GM12878 (cell line): ENCODE measurements around the gene UNC45A. TPM values are rescaled to one million over a fixed set of nuclear protein-coding genes. Genes with fewer than 3 reads are reported as not detected.

ENCODE experiments used
- BACH1 ChIP-seq: fragments of 450-650 bp; IDR thresholded peaks from 2 replicates; pipeline ENCODE4 v1.6.1; 2017; ENCODE audit warnings: mild to moderate bottlenecking, borderline replicate concordance
- CBX5 ChIP-seq: sonication (generic); IDR thresholded peaks from 2 replicates; pipeline ENCODE4 v1.6.1; 2016; ENCODE audit warnings: low read depth, moderate library complexity, mild to moderate bottlenecking, inconsistent platforms
- CHD4 ChIP-seq: fragments of 200-600 bp; sonication (generic); IDR thresholded peaks from 2 replicates; pipeline ENCODE4 v1.6.1; 2016; ENCODE audit warnings: mild to moderate bottlenecking
- EZH2 ChIP-seq: IDR thresholded peaks from 2 replicates; pipeline ENCODE4 v1.6.1; 2012; ENCODE audit warnings: low read depth, mild to moderate bottlenecking, control low read depth, inconsistent platforms, low read length, borderline replicate concordance; ENCODE audit not compliant: control insufficient read depth
- HDGF ChIP-seq: fragments of 450-650 bp; IDR thresholded peaks from 2 replicates; pipeline ENCODE4 v1.6.1; 2016; ENCODE audit warnings: antibody characterized with exemption
- IRF4 ChIP-seq: IDR thresholded peaks from 2 replicates; pipeline ENCODE4 v1.6.1; 2011; ENCODE audit warnings: low read depth, low read length
- JUND ChIP-seq: IDR thresholded peaks from 2 replicates; pipeline ENCODE4 v1.6.1; 2012; ENCODE audit warnings: low read depth, mild to moderate bottlenecking, low read length, improper control_type of control experiment, moderate library complexity
- KDM1A ChIP-seq: fragments of 200-600 bp; sonication (generic); IDR thresholded peaks from 2 replicates; pipeline ENCODE4 v1.6.1; 2016; ENCODE audit warnings: borderline replicate concordance
- LARP7 ChIP-seq: fragments of 450-650 bp; IDR thresholded peaks from 2 replicates; pipeline ENCODE4 v1.6.1; 2017; ENCODE audit warnings: mild to moderate bottlenecking
- MTA3 ChIP-seq: IDR thresholded peaks from 2 replicates; pipeline ENCODE4 v1.6.1; 2012; ENCODE audit warnings: low read length, inconsistent platforms, borderline replicate concordance
- MYB ChIP-seq: fragments of 150-350 bp; IDR thresholded peaks from 2 replicates; pipeline ENCODE4 v1.6.1; 2014; ENCODE audit warnings: mild to moderate bottlenecking, low read depth, low read length, borderline replicate concordance
- NFIC ChIP-seq: IDR thresholded peaks from 2 replicates; pipeline ENCODE4 v1.6.1; 2012; ENCODE audit warnings: low read depth, mild to moderate bottlenecking, inconsistent platforms, low read length, moderate library complexity
- NFYA ChIP-seq: IDR thresholded peaks from 2 replicates; pipeline ENCODE4 v1.6.1; 2011; ENCODE audit warnings: low read depth, mild to moderate bottlenecking, low read length, improper control_type of control experiment, borderline replicate concordance
- NR2F1 ChIP-seq: fragments of 450-650 bp; conservative IDR thresholded peaks from 2 replicates; pipeline ENCODE4 v1.6.1; 2017; ENCODE audit warnings: mild to moderate bottlenecking
- RB1 ChIP-seq: fragments of 450-650 bp; formaldehyde crosslinking; IDR thresholded peaks from 2 replicates; pipeline ENCODE4 v1.6.1; 2017; ENCODE audit warnings: mild to moderate bottlenecking, borderline replicate concordance
- RCOR1 ChIP-seq: conservative IDR thresholded peaks from 2 replicates; pipeline ENCODE4 v1.6.1; 2012; ENCODE audit warnings: low read depth, low read length, improper control_type of control experiment
- SREBF1 ChIP-seq: IDR thresholded peaks from 2 replicates; pipeline ENCODE4 v1.6.1; 2012; ENCODE audit warnings: mild to moderate bottlenecking, low read length
- SREBF2 ChIP-seq: IDR thresholded peaks from 2 replicates; pipeline ENCODE4 v1.6.1; 2012; ENCODE audit warnings: mild to moderate bottlenecking, low read length
- SRF ChIP-seq, 2 experiments: IDR thresholded peaks; 2 replicates each; pipeline ENCODE4 v1.6.1; 2011; ENCODE audit warnings: low read depth in 2 of 2, low read length in 2 of 2, mild to moderate bottlenecking in 1 of 2, moderate library complexity in 1 of 2
- STAT3 ChIP-seq: IDR thresholded peaks from 2 replicates; pipeline ENCODE4 v1.6.1; 2011; ENCODE audit warnings: low read depth, low read length, improper control_type of control experiment
- TCF3 ChIP-seq: IDR thresholded peaks from 2 replicates; pipeline ENCODE4 v1.6.1; 2012; ENCODE audit warnings: low read depth, mild to moderate bottlenecking, low read length, borderline replicate concordance; ENCODE audit not compliant: insufficient read depth
- ZNF207 ChIP-seq: fragments of 450-650 bp; IDR thresholded peaks from 2 replicates; pipeline ENCODE4 v1.6.1; 2014; ENCODE audit warnings: antibody characterized with exemption, mild to moderate bottlenecking, borderline replicate concordance
- ZNF384 ChIP-seq: IDR thresholded peaks from 2 replicates; pipeline ENCODE4 v1.6.1; 2012; ENCODE audit warnings: low read depth, mild to moderate bottlenecking, low read length, improper control_type of control experiment, borderline replicate concordance
- polyA plus RNA-seq, 11 experiments: library from polyadenylated mRNA; depleted of rRNA in 4 of 11; unstranded in 6 of 11; stranded (reverse) in 5 of 11; fragments of >200 nt; fragmentation: Nextera tagmentation in 4 of 11; fragmentation: Illumina TruSeq in 1 of 11; extraction: Ambion mirVana in 4 of 11; extraction: Trizol in 1 of 11; gene quantifications; 1 replicate in 1 of 11; 2 replicates in 10 of 11; pipeline versions ENCODE4 v1.2.1 to v1.2.3, GENCODE V29; 2011 to 2016; ENCODE audit warnings: inconsistent platforms in 2 of 11, missing spikeins in 2 of 11, low read depth in 1 of 11
- total RNA-seq, 4 experiments: library from RNA; depleted of rRNA in 3 of 4; stranded (reverse); fragments of >200 nt in 3 of 4; fragmentation: Illumina TruSeq in 1 of 4; extraction: Trizol in 1 of 4; gene quantifications; 2 replicates each; pipeline versions ENCODE4 v1.2.1 to v1.2.3, GENCODE V29; 2013 to 2021
- TF ChIP-seq, protein P1 (sequence below): fragments of 450-650 bp; IDR thresholded peaks from 2 replicates; pipeline ENCODE4 v1.6.1; 2016; ENCODE audit warnings: mild to moderate bottlenecking
- TF ChIP-seq, protein P2 (sequence below): fragments of 450-650 bp; conservative IDR thresholded peaks from 2 replicates; pipeline ENCODE4 v1.6.1; 2017; ENCODE audit warnings: mild to moderate bottlenecking, moderate library complexity
- TF ChIP-seq, protein P3 (sequence below): fragments of 450-650 bp; IDR thresholded peaks from 2 replicates; pipeline ENCODE4 v1.6.1; 2018; ENCODE audit warnings: mild to moderate bottlenecking, low read depth, moderate library complexity; ENCODE audit not compliant: partially characterized antibody

UNC45A gene
- total and polyA plus RNA-seq, 10 of the 15 experiments (the other 5 are each of a cell fraction or from before 2014, with no cell fraction given): 10.3 to 57.8 (median 40.5) TPM

DNA sequence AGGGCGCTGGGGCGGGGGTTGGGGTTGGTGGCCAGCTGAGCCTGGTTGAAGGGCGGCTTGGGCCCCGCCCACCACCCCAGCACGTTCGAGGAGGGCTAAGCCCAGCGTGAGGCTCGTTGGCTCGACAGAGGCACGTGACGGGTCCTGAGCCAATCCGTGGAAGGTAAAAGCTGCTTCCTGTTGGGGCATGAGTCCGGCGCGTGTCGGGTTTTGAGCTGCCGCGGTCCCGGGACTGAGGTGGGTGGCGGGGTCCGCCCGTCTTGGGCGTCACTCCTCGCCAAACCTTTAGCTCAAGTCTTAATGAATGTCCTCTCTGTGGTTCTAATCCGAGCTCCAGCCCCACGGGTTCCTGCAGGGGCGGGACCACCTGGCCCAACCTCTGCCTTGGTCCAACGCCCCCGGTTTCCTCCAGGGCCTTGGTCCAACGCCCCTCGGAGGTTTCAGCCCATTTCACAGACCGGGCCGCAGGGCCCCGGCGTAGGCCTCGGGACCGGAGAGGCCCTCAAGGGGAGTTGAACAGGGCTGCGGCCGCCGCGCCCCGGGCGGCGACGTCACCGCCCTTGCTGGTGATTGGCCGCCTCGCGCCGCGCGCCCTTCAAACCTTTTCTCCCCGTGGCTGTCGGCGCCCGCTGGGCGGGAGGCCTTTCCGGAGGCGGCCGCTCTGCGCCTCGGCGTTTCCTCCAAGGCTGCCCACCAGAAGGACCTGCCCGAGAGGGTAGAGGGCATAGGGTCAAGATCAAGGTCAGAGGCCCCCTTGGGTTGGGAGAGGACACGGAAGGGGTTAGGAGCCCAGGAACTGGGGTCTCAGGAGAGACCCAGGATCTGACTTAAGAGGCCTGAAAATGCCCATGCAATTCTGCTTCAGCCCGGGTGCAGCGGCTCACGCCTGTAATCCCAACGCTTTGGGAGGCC lies 19.9 kb downstream of the UNC45A start, which contains the start of gene RCCD1 (continued):
- no peak for TF ChIP-seq KDM1A
- TF ChIP-seq, protein P1, sequence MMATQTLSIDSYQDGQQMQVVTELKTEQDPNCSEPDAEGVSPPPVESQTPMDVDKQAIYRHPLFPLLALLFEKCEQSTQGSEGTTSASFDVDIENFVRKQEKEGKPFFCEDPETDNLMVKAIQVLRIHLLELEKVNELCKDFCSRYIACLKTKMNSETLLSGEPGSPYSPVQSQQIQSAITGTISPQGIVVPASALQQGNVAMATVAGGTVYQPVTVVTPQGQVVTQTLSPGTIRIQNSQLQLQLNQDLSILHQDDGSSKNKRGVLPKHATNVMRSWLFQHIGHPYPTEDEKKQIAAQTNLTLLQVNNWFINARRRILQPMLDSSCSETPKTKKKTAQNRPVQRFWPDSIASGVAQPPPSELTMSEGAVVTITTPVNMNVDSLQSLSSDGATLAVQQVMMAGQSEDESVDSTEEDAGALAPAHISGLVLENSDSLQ: peak; percentile 45; the same call in 1 of the 2 replicates
- TF ChIP-seq MTA3: no peak; the same call in 1 of the 2 replicates
- no peak for TF ChIP-seq SREBF1
- no peak for TF ChIP-seq JUND
- TF ChIP-seq CBX5: no peak
- peak; percentile 94 for TF ChIP-seq RB1
- no peak for TF ChIP-seq TCF3
- TF ChIP-seq EZH2: no peak
- TF ChIP-seq LARP7: peak; percentile 91
- TF ChIP-seq SREBF2: no peak
- no peak for TF ChIP-seq ZNF384
- TF ChIP-seq, protein P2, sequence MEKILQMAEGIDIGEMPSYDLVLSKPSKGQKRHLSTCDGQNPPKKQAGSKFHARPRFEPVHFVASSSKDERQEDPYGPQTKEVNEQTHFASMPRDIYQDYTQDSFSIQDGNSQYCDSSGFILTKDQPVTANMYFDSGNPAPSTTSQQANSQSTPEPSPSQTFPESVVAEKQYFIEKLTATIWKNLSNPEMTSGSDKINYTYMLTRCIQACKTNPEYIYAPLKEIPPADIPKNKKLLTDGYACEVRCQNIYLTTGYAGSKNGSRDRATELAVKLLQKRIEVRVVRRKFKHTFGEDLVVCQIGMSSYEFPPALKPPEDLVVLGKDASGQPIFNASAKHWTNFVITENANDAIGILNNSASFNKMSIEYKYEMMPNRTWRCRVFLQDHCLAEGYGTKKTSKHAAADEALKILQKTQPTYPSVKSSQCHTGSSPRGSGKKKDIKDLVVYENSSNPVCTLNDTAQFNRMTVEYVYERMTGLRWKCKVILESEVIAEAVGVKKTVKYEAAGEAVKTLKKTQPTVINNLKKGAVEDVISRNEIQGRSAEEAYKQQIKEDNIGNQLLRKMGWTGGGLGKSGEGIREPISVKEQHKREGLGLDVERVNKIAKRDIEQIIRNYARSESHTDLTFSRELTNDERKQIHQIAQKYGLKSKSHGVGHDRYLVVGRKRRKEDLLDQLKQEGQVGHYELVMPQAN: peak; percentile 99
- TF ChIP-seq STAT3: no peak
- TF ChIP-seq, protein P3, sequence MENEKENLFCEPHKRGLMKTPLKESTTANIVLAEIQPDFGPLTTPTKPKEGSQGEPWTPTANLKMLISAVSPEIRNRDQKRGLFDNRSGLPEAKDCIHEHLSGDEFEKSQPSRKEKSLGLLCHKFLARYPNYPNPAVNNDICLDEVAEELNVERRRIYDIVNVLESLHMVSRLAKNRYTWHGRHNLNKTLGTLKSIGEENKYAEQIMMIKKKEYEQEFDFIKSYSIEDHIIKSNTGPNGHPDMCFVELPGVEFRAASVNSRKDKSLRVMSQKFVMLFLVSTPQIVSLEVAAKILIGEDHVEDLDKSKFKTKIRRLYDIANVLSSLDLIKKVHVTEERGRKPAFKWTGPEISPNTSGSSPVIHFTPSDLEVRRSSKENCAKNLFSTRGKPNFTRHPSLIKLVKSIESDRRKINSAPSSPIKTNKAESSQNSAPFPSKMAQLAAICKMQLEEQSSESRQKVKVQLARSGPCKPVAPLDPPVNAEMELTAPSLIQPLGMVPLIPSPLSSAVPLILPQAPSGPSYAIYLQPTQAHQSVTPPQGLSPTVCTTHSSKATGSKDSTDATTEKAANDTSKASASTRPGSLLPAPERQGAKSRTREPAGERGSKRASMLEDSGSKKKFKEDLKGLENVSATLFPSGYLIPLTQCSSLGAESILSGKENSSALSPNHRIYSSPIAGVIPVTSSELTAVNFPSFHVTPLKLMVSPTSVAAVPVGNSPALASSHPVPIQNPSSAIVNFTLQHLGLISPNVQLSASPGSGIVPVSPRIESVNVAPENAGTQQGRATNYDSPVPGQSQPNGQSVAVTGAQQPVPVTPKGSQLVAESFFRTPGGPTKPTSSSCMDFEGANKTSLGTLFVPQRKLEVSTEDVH: no peak
- no peak for TF ChIP-seq NFYA
- peak; percentile 77 for TF ChIP-seq ZNF207
- no peak for TF ChIP-seq CHD4
- TF ChIP-seq BACH1: peak; percentile 37; the same call in 1 of the 2 replicates
- TF ChIP-seq SRF (IDR thresholded peaks at IDR 0.05; ENCODE audit: low read depth in 2 of 2, low read length in 2 of 2): 0 out of 4 replicates have a peak, but pooled peaks of 1 of the 2 experiments have one; percentile 10
- peak; percentile 70; the same call in 1 of the 2 replicates for TF ChIP-seq HDGF
- no peak for TF ChIP-seq MYB
- TF ChIP-seq RCOR1: 0 out of 2 replicates have a peak, but pooled peaks have one; percentile 78
- no peak for TF ChIP-seq NFIC
- no peak for TF ChIP-seq IRF4
- peak; percentile 62 for TF ChIP-seq NR2F1
